IMR-90 (cell line): Measurements from ENCODE around the gene RNFT2. TPM values are rescaled to one million over a fixed set of nuclear protein-coding genes. Genes with fewer than 3 reads are reported as not detected.

Source experiments
- ATAC-seq: fragments of 200-7000 bp; cut with Tn5 transposase; 2 replicates; pipeline ENCODE4 v1.9.1; 2020; ENCODE audit warnings: low read depth, mild to moderate bottlenecking, moderate library complexity
- BruUV-seq: library from RNA; stranded (reverse); fragments of 400-500 nt; replicated peaks from 2 replicates; lab custom pipeline; 2021; lab: Mats Ljungman, UMichigan
- CTCF ChIA-PET: fragments of 300-600 bp; formaldehyde crosslinking; extraction: SDS; loops from one replicate; lab custom pipeline; 2021; ENCODE audit warnings: antibody characterized with exemption; lab: Yijun Ruan, JAX
- POLR2A ChIA-PET: fragments of 300-600 bp; sonication (Branson Sonifier 250); formaldehyde crosslinking; loops from one replicate; lab custom pipeline; 2022; ENCODE audit warnings: antibody characterized with exemption; ENCODE audit not compliant: unreplicated experiment; lab: Charles Lee
- DNase-seq: peaks from one replicate; pipeline ENCODE4 v3.0.0; 2013
- H2AFZ ChIP-seq: replicated peaks from 2 replicates; pipeline ENCODE3; 2013; ENCODE audit warnings: low read length, mild to moderate bottlenecking; ENCODE audit not compliant: poor library complexity
- H2AK5ac ChIP-seq: 2 replicates; pipeline ENCODE4 v1.6.1; 2013; ENCODE audit warnings: low read depth, low read length, inconsistent platforms
- H2AK9ac ChIP-seq: replicated peaks from 2 replicates; pipeline ENCODE3; 2013; ENCODE audit warnings: mild to moderate bottlenecking, low read depth, low read length, moderate library complexity; ENCODE audit not compliant: poor library complexity
- H2BK120ac ChIP-seq: 2 replicates; pipeline ENCODE4 v1.6.1; 2013; ENCODE audit warnings: low read depth, low read length, inconsistent platforms
- H2BK15ac ChIP-seq: 3 replicates; pipeline ENCODE4 v1.6.1; 2013; ENCODE audit warnings: low read depth, low read length, inconsistent platforms
- H2BK20ac ChIP-seq: 2 replicates; pipeline ENCODE4 v1.6.1; 2013; ENCODE audit warnings: low read depth, mild to moderate bottlenecking, inconsistent platforms, low read length, moderate library complexity
- H2BK5ac ChIP-seq: 2 replicates; pipeline ENCODE4 v1.6.1; 2013; ENCODE audit warnings: mild to moderate bottlenecking, low read depth, low read length, inconsistent platforms; ENCODE audit not compliant: poor library complexity, severe bottlenecking
- H3K14ac ChIP-seq: replicated peaks from 2 replicates; pipeline ENCODE4 v1.6.1; 2013; ENCODE audit warnings: low read depth, low read length, inconsistent platforms
- H3K18ac ChIP-seq: 2 replicates; pipeline ENCODE4 v1.6.1; 2013; ENCODE audit warnings: low read depth, low read length, control low read depth
- H3K23ac ChIP-seq: 2 replicates; pipeline ENCODE4 v1.6.1; 2013; ENCODE audit warnings: low read depth, low read length, inconsistent platforms
- H3K27ac ChIP-seq: 2 replicates; pipeline ENCODE4 v1.5.1; 2013; ENCODE audit warnings: mild to moderate bottlenecking, control low read depth, low read length; ENCODE audit not compliant: insufficient read depth
- H3K27me3 ChIP-seq: 2 replicates; pipeline ENCODE4 v1.6.1; 2013; ENCODE audit warnings: low read length; ENCODE audit not compliant: control insufficient read depth, insufficient read depth
- H3K36me3 ChIP-seq: 2 replicates; pipeline ENCODE4 v1.6.1; 2013; ENCODE audit warnings: low read length, mixed read lengths; ENCODE audit not compliant: control insufficient read depth, insufficient read depth
- H3K4ac ChIP-seq: 2 replicates; pipeline ENCODE4 v1.6.1; 2013; ENCODE audit warnings: low read depth, low read length, inconsistent platforms
- H3K4me1 ChIP-seq: 2 replicates; pipeline ENCODE4 v1.6.1; 2013; ENCODE audit warnings: low read length, mixed read lengths; ENCODE audit not compliant: control insufficient read depth, insufficient read depth
- H3K4me2 ChIP-seq: 2 replicates; pipeline ENCODE4 v1.6.1; 2013; ENCODE audit warnings: low read depth, mild to moderate bottlenecking, control low read depth, low read length, moderate library complexity
- H3K4me3 ChIP-seq: 2 replicates; pipeline ENCODE4 v1.5.1; 2013; ENCODE audit warnings: low read depth, mild to moderate bottlenecking, control low read depth, low read length, moderate library complexity; ENCODE audit not compliant: insufficient read depth
- H3K56ac ChIP-seq: 2 replicates; pipeline ENCODE4 v1.6.1; 2013; ENCODE audit warnings: low read length, inconsistent platforms; ENCODE audit not compliant: insufficient read depth; ENCODE audit errors: extremely low read depth
- H3K79me1 ChIP-seq, 2 experiments: 2 replicates each; pipeline ENCODE4 v1.6.1; 2013; ENCODE audit warnings: low read length in 2 of 2, inconsistent platforms in 1 of 2, low read depth in 1 of 2
- H3K9ac ChIP-seq: 2 replicates; pipeline ENCODE4 v1.6.1; 2013; ENCODE audit warnings: low read depth, low read length, control low read depth
- H3K9me1 ChIP-seq: 2 replicates; pipeline ENCODE4 v1.6.1; 2013; ENCODE audit warnings: low read length, inconsistent platforms; ENCODE audit not compliant: insufficient read depth
- H3K9me3 ChIP-seq: 2 replicates; pipeline ENCODE4 v1.6.1; 2013; ENCODE audit warnings: low read length; ENCODE audit not compliant: control insufficient read depth, insufficient read depth
- H4K20me1 ChIP-seq: 2 replicates; pipeline ENCODE4 v1.6.1; 2013; ENCODE audit warnings: low read length, inconsistent platforms; ENCODE audit not compliant: insufficient read depth
- H4K5ac ChIP-seq: 2 replicates; pipeline ENCODE4 v1.6.1; 2013; ENCODE audit warnings: mild to moderate bottlenecking, low read depth, low read length, control low read depth
- H4K8ac ChIP-seq, 2 experiments: 2 replicates each; pipeline ENCODE4 v1.6.1; 2013; ENCODE audit warnings: low read depth in 2 of 2, low read length in 2 of 2, control low read depth in 1 of 2, inconsistent platforms in 1 of 2
- H4K91ac ChIP-seq: 2 replicates; pipeline ENCODE4 v1.6.1; 2013; ENCODE audit warnings: low read depth, low read length, inconsistent platforms; ENCODE audit not compliant: insufficient read depth
- FOS ChIP-seq: fragments of 150-350 bp; IDR thresholded peaks from 2 replicates; pipeline ENCODE4 v1.6.1; 2016; ENCODE audit warnings: low read depth, low read length
- RAD21 ChIP-seq: IDR thresholded peaks from 2 replicates; pipeline ENCODE4 v1.6.1; 2012; ENCODE audit warnings: low read length, improper control_type of control experiment
- SMC3 ChIP-seq: fragments of 150-350 bp; IDR thresholded peaks from 2 replicates; pipeline ENCODE4 v1.6.1; 2016; ENCODE audit warnings: low read depth, mild to moderate bottlenecking, antibody characterized with exemption, low read length, moderate library complexity
- WGBS, 2 experiments: methylation state at CpG; one replicate each; pipeline versions ENCODE4 v1.1.5 to v1.1.7; 2013; ENCODE audit warnings: missing lambda C conversion rate in 2 of 2; ENCODE audit not compliant: insufficient read length in 1 of 2; ENCODE audit errors: extremely low coverage in 2 of 2; 5-methylcytosine and 5-hydroxymethylcytosine counted together
- dilution Hi-C: fragments of 300-500 bp; cut with HindIII; formaldehyde crosslinking; loops from one replicate; pipeline ENCODE4 v1.14.3; 2018; ENCODE audit warnings: low sequenced_read_pairs; ENCODE audit not compliant: unreplicated experiment
- in situ Hi-C: fragments of 300-500 bp; cut with MboI; formaldehyde crosslinking; loops from 3 replicates; pipeline ENCODE4 v1.14.3; 2019; ENCODE audit warnings: low sequenced_read_pairs, inconsistent platforms, mixed read lengths
- intact Hi-C: fragments of 100-400 bp; cut with micrococcal nuclease; formaldehyde crosslinking; loops from 2 replicates; pipeline ENCODE4 v1.10.0; 2022
- polyA plus RNA-seq, 3 experiments: library from polyadenylated mRNA; depleted of rRNA; stranded (reverse); fragments of >200 nt; gene quantifications; 2 replicates each; pipeline ENCODE4 v1.2.3, GENCODE V29; 2012; ENCODE audit warnings: low replicate concordance in 1 of 3
- total RNA-seq: library from RNA; depleted of rRNA; stranded (reverse); fragments of >200 nt; gene quantifications from 2 replicates; pipeline ENCODE4 v1.2.3, GENCODE V29; 2012
- TF ChIP-seq, protein P1 (sequence below): conservative IDR thresholded peaks from 2 replicates; pipeline ENCODE4 v1.5.1; 2012; ENCODE audit warnings: mild to moderate bottlenecking, low read depth, low read length, improper control_type of control experiment

Gene RNFT2
- total and polyA plus RNA-seq, 2 of the 4 experiments (the other 2 are of a cell fraction), result 1.6 to 2.3 TPM

DNA sequence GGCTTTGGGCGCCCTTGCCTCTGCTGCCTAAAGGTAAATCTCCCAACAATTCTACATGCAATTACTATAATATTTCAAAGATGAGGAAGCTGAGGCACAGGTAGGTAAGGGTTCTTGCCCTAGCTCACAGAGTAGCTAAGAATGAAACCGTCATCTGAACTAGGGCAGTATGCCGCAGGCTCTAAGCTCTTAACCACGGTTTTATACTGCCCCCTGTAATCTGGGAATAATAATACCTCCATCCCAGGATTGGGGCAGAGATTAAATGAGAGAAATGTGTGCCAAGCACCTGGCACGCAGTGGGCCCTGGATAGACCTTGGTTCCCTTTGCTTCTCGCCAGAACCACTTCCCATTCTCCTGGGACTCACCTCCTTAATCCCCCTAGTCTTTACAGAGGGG, 144.6 kb downstream of the RNFT2 start:
- no peak overlapping the region for H2BK20ac ChIP-seq
- no peak overlapping the region for H3K18ac ChIP-seq
- peak; percentile 65 for ATAC-seq
- H3K56ac ChIP-seq, result no peak overlapping the region
- DNase-seq, result peak; percentile 61
- peaks cover 70% of the 10 kb centered on the region for H3K27me3 ChIP-seq
- H3K14ac ChIP-seq, result no peak overlapping the region
- TF ChIP-seq, protein P1, sequence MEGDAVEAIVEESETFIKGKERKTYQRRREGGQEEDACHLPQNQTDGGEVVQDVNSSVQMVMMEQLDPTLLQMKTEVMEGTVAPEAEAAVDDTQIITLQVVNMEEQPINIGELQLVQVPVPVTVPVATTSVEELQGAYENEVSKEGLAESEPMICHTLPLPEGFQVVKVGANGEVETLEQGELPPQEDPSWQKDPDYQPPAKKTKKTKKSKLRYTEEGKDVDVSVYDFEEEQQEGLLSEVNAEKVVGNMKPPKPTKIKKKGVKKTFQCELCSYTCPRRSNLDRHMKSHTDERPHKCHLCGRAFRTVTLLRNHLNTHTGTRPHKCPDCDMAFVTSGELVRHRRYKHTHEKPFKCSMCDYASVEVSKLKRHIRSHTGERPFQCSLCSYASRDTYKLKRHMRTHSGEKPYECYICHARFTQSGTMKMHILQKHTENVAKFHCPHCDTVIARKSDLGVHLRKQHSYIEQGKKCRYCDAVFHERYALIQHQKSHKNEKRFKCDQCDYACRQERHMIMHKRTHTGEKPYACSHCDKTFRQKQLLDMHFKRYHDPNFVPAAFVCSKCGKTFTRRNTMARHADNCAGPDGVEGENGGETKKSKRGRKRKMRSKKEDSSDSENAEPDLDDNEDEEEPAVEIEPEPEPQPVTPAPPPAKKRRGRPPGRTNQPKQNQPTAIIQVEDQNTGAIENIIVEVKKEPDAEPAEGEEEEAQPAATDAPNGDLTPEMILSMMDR, result peak; percentile 60
- no peak for TF ChIP-seq FOS
- peak; percentile 64 for TF ChIP-seq SMC3
- TF ChIP-seq RAD21, result peak; percentile 77
- no peaks in the 10 kb centered on the region for H3K9me3 ChIP-seq
- WGBS, 2 experiments, result no CpG with 5 or more reads among the region's 6 CpGs
- ChIA-PET POLR2A (no interaction called here), CTCF (interaction anchor here (0.7 to 1.9 kb wide), 4 partner anchors 163 to 179 kb away, joined by 3 to 6 read pairs (median 4); no protein-coding TSS in a partner anchor)
- H4K5ac ChIP-seq, result no peak overlapping the region
- H3K4me1 ChIP-seq, result no peaks in the 10 kb centered on the region
- in situ Hi-C loops (no loop called here), intact Hi-C loops (loop anchor here (1.0 kb wide), 1 partner anchor 179 kb away; no protein-coding TSS in a partner anchor), dilution Hi-C loops (no loop called here)
- no peak overlapping the region for H2BK5ac ChIP-seq
- H3K9me1 ChIP-seq, result no peaks in the 10 kb centered on the region
- no peak overlapping the region for H3K9ac ChIP-seq
- H3K79me1 ChIP-seq, result no peaks in the 10 kb centered on the region
- no peak overlapping the region for H2AK5ac ChIP-seq
- H2AK9ac ChIP-seq, result no peak overlapping the region
- no peaks in the 10 kb centered on the region for H3K36me3 ChIP-seq
- no peak overlapping the region for H3K27ac ChIP-seq
- H2AFZ ChIP-seq, result peak overlapping the region; percentile 33
- H2BK15ac ChIP-seq, result no peak overlapping the region
- H4K91ac ChIP-seq, result no peak overlapping the region
- no TSS peak for BruUV-seq
- peaks cover 8% of the 10 kb centered on the region; the same call in 1 of the 2 replicates for H4K20me1 ChIP-seq
- H3K4ac ChIP-seq, result no peak overlapping the region
- H3K23ac ChIP-seq, result peak overlapping the region; percentile 89; the same call in 1 of the 2 replicates
- no peak overlapping the region for H3K4me3 ChIP-seq
- H3K4me2 ChIP-seq, result no peak overlapping the region; the same call in 1 of the 2 replicates
- no peak overlapping the region for H4K8ac ChIP-seq
- no peak overlapping the region for H2BK120ac ChIP-seq
